ENCODE results near the gene MRPS24. TPM values are rescaled to one million over a fixed set of nuclear protein-coding genes. Genes with fewer than 3 reads are reported as not detected.
A peak's percentile ranks its signal among the peaks of the same experiment; 100 is the strongest.
"Not testable (repeated sequence)": the region's sequence is repeated elsewhere in the genome, so short reads cannot be mapped to it uniquely, and the experiment has no call there.

MRPS24 gene
- total and polyA plus RNA-seq, 2 of the 13 experiments (the other 11 are each of a cell fraction or from before 2014, with no cell fraction given) = 135 to 162 TPM

GRCh38 chr7:43902542-43903054 lies 33.3 kb upstream of the MRPS24 start:
- Histone ChIP-seq H3K36me3 (replicated peaks in 1 of 2; ENCODE audit: control insufficient read depth in 1 of 2, insufficient read depth in 2 of 2, low read length in 2 of 2) (peaks cover 3 to 5% of the 10 kb centered on the region in 2 experiments; a peak in 3 of 5 replicates), H3K4me1 (ENCODE audit: insufficient read depth, low read length) (peaks cover 36% of the 10 kb centered on the region), H4K20me1 (ENCODE audit: insufficient read depth, low read length) (peaks cover 32% of the 10 kb centered on the region), H3K4me2 (ENCODE audit: low read depth, low read length) (no peak overlapping the region), H2AFZ (ENCODE audit: low read length) (no peak overlapping the region), H3K27me3 (ENCODE audit: control insufficient read depth in 1 of 2, insufficient read depth in 2 of 2, low read length in 2 of 2) (no peaks in the 10 kb centered on the region), H3K9ac (ENCODE audit: insufficient read depth, low read depth, low read length) (no peak overlapping the region), H3K79me2 (ENCODE audit: insufficient read depth, low read length) (peaks cover 68% of the 10 kb centered on the region), H3K27ac (ENCODE audit: extremely low read length, insufficient read depth, low read length) (no peak overlapping the region), H3K9me3 (ENCODE audit: low read length) (no peaks in the 10 kb centered on the region), H3K4me3 (replicated peaks in 1 of 3; ENCODE audit: insufficient read depth in 1 of 3, low read depth in 2 of 3, low read length in 3 of 3) (no peak overlapping the region)
- BruUV-seq (replicated peaks) = no TSS peak
- intact Hi-C loops (cut with micrococcal nuclease; ENCODE audit: unreplicated experiment) (no loop called here), in situ Hi-C loops (cut with HindIII; ENCODE audit: extremely low pct_ligation_motif_present, low pct_unique_long_range_greater_than_20kb) (no loop called here)
- no peak for ATAC-seq
- TF ChIP-seq ZNF816 (CRISPR knock-in tag; IDR thresholded peaks at IDR 0.05; ENCODE audit: borderline replicate concordance) (no peak), ATF7 (IDR thresholded peaks at IDR 0.05) (peak; percentile 94), ATF7 (CRISPR knock-in tag; IDR thresholded peaks at IDR 0.05) (no peak)
- 95% methylated on average over 5 of the region's 5 CpGs for WGBS (ENCODE audit: low lambda C conversion rate)
- DNase-seq (ENCODE audit: low spot score) = no peak
- no peak for FAIRE-seq
- POLR2A ChIA-PET = interaction anchor here (1.1 kb wide), 1 partner anchor 33 kb away, joined by 3 read pairs; the partner anchor contains the start of gene MRPS24
- CTCF ChIA-PET (ENCODE audit: low intra/inter-chr PET ratio, low total read pairs) = no interaction called here

GRCh38 chr7:43898571-43898970 lies 29.3 kb upstream of the MRPS24 start:
- Histone ChIP-seq H4K20me1 (ENCODE audit: insufficient read depth, low read length) (peaks cover 22% of the 10 kb centered on the region), H3K79me2 (ENCODE audit: insufficient read depth, low read length) (peaks cover 84% of the 10 kb centered on the region), H3K4me1 (ENCODE audit: insufficient read depth, low read length) (peaks cover 21% of the 10 kb centered on the region)
- intact Hi-C loops (cut with micrococcal nuclease; ENCODE audit: unreplicated experiment); H3K27ac ChIP-seq (ENCODE audit: extremely low read length, insufficient read depth, low read length); CTCF ChIA-PET (ENCODE audit: low intra/inter-chr PET ratio, low total read pairs); H2AFZ ChIP-seq (ENCODE audit: low read length); ATAC-seq; H3K9me3 ChIP-seq (ENCODE audit: low read length); in situ Hi-C loops (cut with HindIII; ENCODE audit: extremely low pct_ligation_motif_present, low pct_unique_long_range_greater_than_20kb); H3K36me3 ChIP-seq (replicated peaks in 1 of 2; ENCODE audit: control insufficient read depth in 1 of 2, insufficient read depth in 2 of 2, low read length in 2 of 2); H3K9ac ChIP-seq (ENCODE audit: insufficient read depth, low read depth, low read length); POLR2A ChIA-PET; BruUV-seq (replicated peaks); H3K4me2 ChIP-seq (ENCODE audit: low read depth, low read length); H3K27me3 ChIP-seq (ENCODE audit: control insufficient read depth in 1 of 2, insufficient read depth in 2 of 2, low read length in 2 of 2); DNase-seq (ENCODE audit: low spot score); H3K4me3 ChIP-seq (replicated peaks in 1 of 3; ENCODE audit: insufficient read depth in 1 of 3, low read depth in 2 of 3, low read length in 3 of 3); FAIRE-seq: not testable (repeated sequence)
- 91% methylated on average over 2 of the region's 2 CpGs for WGBS (ENCODE audit: low lambda C conversion rate)

Data from HepG2 (cell line).